ENCODE data around the gene NOL12.
A peak's percentile ranks its signal among the peaks of the same experiment; 100 is the strongest.

NOL12 gene

GRCh38 chr22:37659897-37660708, 26.0 kb upstream of the NOL12 start:
- DNase-seq, result no peak

DNA sequence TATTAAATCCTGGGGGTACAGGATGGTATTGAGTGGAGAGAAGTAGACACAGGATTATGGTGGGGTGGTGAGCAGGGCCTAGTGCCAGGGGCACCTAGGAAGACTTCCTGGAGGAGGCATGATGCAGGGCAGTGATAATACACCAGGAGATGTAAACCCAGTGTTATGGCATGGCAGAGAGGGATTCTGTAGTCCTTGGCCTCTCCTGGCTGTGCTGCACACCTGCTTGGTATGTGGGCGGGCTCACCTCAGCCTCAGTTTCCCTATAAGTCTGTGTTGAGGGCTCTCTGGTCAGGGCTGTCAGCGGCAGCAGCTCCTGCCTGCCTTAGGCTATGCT, 25.5 kb upstream of the NOL12 start:
- no peak for DNase-seq

DNA sequence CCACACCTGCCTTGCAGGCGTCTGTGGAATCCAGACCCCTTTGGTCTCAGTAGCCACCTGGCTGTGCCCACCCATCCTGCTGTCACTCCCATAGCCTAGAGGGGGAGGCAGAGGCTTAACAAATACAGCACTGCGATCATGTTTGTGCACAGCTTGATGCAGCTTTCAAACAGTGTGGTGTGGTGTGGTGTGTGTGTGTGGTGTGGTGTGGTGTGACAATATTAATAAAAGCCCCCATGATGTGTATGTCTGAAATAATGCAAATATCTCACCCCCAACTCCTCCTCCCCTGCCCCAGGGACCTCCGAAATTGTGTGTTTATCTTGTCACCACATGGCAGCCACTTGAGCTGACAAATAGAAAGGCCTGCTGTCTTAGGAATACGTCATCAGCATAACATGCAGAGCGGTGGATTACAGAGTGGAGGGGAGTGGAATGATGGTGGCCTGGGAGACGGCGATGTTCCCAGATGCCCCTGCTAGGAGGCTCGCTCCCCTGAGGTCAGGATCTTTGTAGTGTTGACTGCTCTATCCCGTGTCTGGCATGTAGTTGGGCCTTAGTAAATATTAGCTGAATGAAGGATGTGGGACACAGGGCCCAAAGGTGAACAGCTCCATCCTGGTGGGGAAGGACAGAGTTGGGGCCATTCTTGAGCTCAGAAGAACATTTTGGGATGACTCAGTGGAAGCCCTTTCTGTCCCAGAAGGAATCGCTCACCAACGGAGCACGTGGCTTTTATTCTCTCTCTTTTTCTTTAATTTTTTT, 24.8 kb upstream of the NOL12 start:
- DNase-seq, result no peak

DNA sequence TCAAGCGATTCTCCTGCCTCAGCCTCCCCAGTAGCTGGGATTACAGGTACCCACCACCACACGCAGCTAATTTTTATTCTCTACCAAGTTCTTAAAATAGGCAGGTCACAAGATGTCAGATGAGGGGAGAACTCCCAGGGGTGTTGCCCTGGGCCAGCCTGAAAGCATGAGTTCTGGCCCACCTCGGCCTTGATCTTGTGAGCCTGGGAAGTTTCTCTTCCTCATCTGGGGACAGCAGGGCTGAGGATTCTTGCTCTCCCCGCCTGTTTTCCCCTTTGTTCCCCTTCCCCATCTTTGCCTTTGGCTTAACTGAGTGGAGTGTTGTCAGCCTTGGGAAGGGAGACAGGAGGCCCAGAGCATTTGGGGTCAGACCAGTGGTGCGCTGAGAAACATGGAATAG, 24.1 kb upstream of the NOL12 start:
- peak; percentile 61 for DNase-seq

- DNase-seq, result no peak
Observed at GRCh38 chr22:37663521-37664140, 22.5 kb upstream of the NOL12 start.

GRCh38 chr22:37664249-37665101, 21.7 kb upstream of the NOL12 start:
- DNase-seq, result no peak

DNA sequence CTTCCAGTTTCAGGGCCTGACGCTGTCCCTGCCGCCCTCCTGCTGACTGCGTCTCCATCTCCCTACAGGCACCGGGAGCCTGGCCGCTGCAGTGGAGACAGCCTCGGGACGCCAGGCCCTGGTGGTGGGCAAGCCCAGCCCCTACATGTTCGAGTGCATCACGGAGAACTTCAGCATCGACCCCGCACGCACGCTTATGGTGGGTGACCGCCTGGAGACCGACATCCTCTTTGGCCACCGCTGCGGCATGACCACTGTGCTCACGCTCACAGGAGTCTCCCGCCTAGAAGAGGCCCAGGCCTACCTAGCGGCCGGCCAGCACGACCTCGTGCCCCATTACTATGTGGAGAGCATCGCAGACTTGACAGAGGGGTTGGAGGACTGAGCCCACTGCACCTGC, 20.7 kb upstream of the NOL12 start:
- DNase-seq, result no peak

DNA sequence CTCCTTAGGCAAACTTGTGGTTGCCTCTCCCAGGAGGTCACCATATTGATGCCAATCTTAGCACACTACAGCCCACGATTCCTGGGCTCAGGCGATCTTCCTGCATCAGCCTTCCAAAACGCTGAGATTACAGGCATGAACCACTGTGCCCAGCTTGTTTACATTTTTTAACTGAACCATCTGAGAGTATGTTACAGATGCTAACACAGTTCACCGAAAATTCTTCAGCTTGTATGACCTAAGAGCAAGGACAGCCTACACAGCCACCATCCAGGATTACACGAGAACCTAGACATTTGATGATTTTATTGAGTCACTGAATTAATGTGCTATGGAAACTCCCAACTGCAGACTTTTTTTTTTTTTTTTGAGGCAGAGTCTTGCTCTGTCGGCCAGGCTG, 16.6 kb upstream of the NOL12 start:
- DNase-seq, result no peak

GRCh38 chr22:37672206-37672919, 13.8 kb upstream of the NOL12 start:
- no peak for DNase-seq

- DNase-seq, result no peak
Observed at GRCh38 chr22:37672920-37673455, 13.2 kb upstream of the NOL12 start.

DNA sequence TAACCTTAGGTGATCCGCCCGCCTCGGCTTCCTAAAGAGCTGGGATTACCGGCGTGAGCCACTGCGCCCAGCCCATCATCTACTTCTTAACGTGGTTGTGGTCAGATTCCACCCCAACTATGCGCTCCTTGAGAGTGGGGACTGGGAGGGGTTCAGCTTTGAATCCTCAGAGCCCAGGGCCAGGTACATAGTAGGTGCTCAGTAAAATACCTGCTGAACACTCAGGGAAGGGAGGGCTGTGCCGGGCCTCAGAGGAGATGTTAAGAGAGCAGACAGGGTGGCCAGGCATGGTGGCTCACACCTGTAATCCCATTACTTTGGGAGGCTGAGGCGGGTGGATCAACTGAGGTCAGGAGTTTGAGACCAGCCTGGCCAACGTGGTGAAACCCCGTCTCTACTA, 11.9 kb upstream of the NOL12 start:
- DNase-seq, result no peak

- peak; percentile 96 for DNase-seq
Observed at GRCh38 chr22:37674951-37675929, 10.9 kb upstream of the NOL12 start, which contains the start of gene LGALS1. Gene LGALS1, plus strand, starts transcription at chr22:37675636. Its CDS starts 67 bp downstream, at chr22:37675703.

- peak; percentile 22 for DNase-seq
Observed at GRCh38 chr22:37675930-37676735, 10.0 kb upstream of the NOL12 start.

- peak; percentile 89 for DNase-seq
Observed at GRCh38 chr22:37676736-37677492, 9.2 kb upstream of the NOL12 start.

DNA sequence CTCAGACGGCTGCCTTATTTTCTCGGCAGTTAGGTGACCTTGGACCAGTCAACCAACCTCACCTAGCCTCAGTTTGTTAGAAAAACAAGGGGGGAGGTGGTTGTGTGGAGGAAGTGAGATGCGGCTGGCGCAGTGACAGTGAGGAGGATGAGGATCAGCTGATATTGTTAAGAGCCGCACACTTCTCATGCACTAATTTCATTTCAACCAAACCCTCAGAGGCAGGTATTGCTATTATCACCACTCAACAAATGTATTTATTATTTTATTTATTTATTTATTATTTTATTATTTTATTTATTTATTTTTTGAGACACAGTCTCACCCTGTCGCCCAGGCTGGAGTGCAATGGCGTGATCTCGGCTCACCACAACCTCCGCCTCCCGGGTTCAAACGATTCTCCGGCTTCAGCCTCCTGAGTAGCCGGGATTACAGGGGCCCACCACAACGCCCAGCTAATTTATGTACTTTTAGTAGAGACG, 8.6 kb upstream of the NOL12 start:
- no peak for DNase-seq

DNA sequence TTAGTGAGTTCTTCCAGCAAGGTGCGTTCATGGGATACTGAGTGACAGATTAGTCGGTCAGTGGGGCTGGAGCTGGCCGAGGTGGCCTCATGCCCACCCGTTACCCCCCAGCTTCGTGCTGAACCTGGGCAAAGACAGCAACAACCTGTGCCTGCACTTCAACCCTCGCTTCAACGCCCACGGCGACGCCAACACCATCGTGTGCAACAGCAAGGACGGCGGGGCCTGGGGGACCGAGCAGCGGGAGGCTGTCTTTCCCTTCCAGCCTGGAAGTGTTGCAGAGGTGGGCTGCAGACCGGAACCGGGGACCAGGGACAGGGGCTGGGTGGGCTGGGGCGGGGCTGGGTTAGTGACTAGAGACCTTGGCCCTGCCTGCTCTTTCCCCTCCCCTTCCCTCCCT, 7.8 kb upstream of the NOL12 start:
- DNase-seq, result no peak

DNA sequence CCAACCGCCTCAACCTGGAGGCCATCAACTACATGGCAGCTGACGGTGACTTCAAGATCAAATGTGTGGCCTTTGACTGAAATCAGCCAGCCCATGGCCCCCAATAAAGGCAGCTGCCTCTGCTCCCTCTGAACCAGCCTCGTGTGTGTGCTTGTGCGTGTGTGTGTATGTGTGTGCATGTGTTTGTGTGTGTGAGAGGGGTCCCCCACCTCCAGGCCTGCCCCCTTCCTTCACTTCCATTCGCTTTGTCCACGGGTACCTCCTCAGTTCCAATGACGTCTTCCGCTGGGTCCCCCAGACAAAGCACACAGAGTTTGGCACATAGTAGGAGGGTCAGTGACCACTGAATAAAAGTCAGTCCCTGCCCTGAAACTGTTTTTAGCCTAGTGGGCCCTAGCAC, 6.5 kb upstream of the NOL12 start:
- no peak for DNase-seq

GRCh38 chr22:37680191-37680851, 5.8 kb upstream of the NOL12 start:
- DNase-seq, result no peak
